Retinal pigment epithelial cell (primary cell): ENCODE results near the gene MRPS18B.
"Not testable (repeated sequence)": the region's sequence is repeated elsewhere in the genome, so short reads cannot be mapped to it uniquely, and the experiment has no call there.

Experiments used
- DNase-seq: peaks from one replicate; pipeline ENCODE4 v3.0.0-alpha.2; 2010; ENCODE audit warnings: low read depth
- H3K4me3 ChIP-seq: 2 replicates; pipeline ENCODE4 v1.5.1; 2011; ENCODE audit warnings: mild to moderate bottlenecking, low read length, control low read depth, moderate library complexity
- CTCF ChIP-seq: conservative IDR thresholded peaks from 2 replicates; pipeline ENCODE4 v1.5.1; 2011; ENCODE audit warnings: low read depth, low read length, control low read depth, inconsistent platforms

Gene MRPS18B

GRCh38 chr6:30654798-30655742 is 37.4 kb downstream of the MRPS18B start:
- no peak overlapping the region for H3K4me3 ChIP-seq
- TF ChIP-seq CTCF, result no peak
- DNase-seq, result no peak

GRCh38 chr6:30655743-30656094 is 38.1 kb downstream of the MRPS18B start:
- TF ChIP-seq CTCF, result no peak
- no peak for DNase-seq
- H3K4me3 ChIP-seq, result no peak overlapping the region

- TF ChIP-seq CTCF, result no peak
- no peak for DNase-seq
- no peak overlapping the region for H3K4me3 ChIP-seq
Observed at GRCh38 chr6:30656513-30656912, 38.9 kb downstream of the MRPS18B start.

GRCh38 chr6:30657454-30657853 is 39.8 kb downstream of the MRPS18B start:
- no peak overlapping the region for H3K4me3 ChIP-seq
- TF ChIP-seq CTCF, result no peak
- no peak for DNase-seq

GRCh38 chr6:30657922-30658321 is 40.3 kb downstream of the MRPS18B start:
- H3K4me3 ChIP-seq, result not testable (repeated sequence)

GRCh38 chr6:30664994-30665767 is 47.5 kb downstream of the MRPS18B start:
- no peak for TF ChIP-seq CTCF
- no peak overlapping the region for H3K4me3 ChIP-seq
- no peak for DNase-seq

More at GRCh38 chr6:30657922-30658321, 40.3 kb downstream of the MRPS18B start:
- DNase-seq, result not testable (repeated sequence)

- H3K4me3 ChIP-seq, DNase-seq: not testable (repeated sequence)
Observed at GRCh38 chr6:30666300-30666699, 48.7 kb downstream of the MRPS18B start.
